Adrenal gland (tissue), 5 donors: ENCODE data around the gene MYO18B.

Source experiments
- POLR2A ChIP-seq, 2 donors: fragments of 450-650 bp; IDR thresholded peaks; one replicate each; pipeline ENCODE4 v1.6.1; 2017; ENCODE audit warnings: antibody characterized with exemption in 2 of 2, mild to moderate bottlenecking in 2 of 2, moderate library complexity in 1 of 2
- TF ChIP-seq, protein P1 (sequence below), 6 experiments: fragments of 450-650 bp in 4 of 6; fragments of 200-600 bp in 2 of 6; sonication (generic) in 1 of 6; IDR thresholded peaks; 1 replicate in 5 of 6; 2 replicates in 1 of 6; pipeline versions ENCODE4 v1.5.1 to v1.8.0; 2016 to 2021; ENCODE audit warnings: antibody characterized with exemption in 6 of 6, mild to moderate bottlenecking in 2 of 6, moderate library complexity in 1 of 6
- donor health status: DM: no; HTN: no; CAD: no.

DNA sequence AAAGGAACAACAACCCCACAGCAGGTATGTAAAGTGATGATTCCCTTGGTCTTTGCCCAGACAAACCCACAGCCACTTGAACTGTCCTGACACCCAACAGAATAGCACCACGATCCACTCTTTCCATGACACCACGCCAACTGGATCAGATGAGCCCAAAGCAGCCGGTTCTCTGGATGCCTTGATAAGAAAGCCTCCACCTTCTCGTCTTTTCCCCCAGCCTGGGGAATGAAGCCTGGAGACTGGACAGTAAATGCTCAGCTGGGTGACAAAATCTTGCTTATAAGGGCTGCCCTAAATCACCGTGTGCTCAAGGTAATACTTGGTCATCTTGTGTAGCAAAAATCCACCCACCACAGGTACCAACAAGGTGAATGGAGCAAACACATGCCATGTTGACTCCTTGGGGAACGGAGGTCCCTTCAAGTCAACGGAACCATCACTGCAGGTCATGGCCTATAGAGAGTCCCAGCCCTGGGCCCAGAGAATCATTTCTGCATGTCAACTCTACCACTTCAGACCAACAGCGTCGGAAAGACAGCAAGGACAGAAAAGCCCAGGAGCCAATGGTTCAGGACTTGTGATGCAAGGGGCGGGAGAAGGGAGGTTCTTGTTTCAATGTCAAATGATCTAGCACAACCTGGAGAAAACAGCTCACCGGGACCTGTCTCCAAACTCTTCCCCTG is 2.2 kb upstream of the MYO18B start:
- TF ChIP-seq, protein P1, sequence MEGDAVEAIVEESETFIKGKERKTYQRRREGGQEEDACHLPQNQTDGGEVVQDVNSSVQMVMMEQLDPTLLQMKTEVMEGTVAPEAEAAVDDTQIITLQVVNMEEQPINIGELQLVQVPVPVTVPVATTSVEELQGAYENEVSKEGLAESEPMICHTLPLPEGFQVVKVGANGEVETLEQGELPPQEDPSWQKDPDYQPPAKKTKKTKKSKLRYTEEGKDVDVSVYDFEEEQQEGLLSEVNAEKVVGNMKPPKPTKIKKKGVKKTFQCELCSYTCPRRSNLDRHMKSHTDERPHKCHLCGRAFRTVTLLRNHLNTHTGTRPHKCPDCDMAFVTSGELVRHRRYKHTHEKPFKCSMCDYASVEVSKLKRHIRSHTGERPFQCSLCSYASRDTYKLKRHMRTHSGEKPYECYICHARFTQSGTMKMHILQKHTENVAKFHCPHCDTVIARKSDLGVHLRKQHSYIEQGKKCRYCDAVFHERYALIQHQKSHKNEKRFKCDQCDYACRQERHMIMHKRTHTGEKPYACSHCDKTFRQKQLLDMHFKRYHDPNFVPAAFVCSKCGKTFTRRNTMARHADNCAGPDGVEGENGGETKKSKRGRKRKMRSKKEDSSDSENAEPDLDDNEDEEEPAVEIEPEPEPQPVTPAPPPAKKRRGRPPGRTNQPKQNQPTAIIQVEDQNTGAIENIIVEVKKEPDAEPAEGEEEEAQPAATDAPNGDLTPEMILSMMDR (IDR thresholded peaks at IDR 0.05): no peak
- TF ChIP-seq POLR2A (IDR thresholded peaks at IDR 0.05): no peak
